GM12873 (cell line): ENCODE data around the gene CCL27.

Experiments
- TF ChIP-seq, protein P1 (sequence below): IDR thresholded peaks from 2 replicates; pipeline ENCODE4 v1.5.1; 2012; ENCODE audit warnings: low read depth, mild to moderate bottlenecking, moderate library complexity, low read length, control low read depth; ENCODE audit not compliant: insufficient read depth; ENCODE audit errors: missing control alignments

The CCL27 gene

DNA sequence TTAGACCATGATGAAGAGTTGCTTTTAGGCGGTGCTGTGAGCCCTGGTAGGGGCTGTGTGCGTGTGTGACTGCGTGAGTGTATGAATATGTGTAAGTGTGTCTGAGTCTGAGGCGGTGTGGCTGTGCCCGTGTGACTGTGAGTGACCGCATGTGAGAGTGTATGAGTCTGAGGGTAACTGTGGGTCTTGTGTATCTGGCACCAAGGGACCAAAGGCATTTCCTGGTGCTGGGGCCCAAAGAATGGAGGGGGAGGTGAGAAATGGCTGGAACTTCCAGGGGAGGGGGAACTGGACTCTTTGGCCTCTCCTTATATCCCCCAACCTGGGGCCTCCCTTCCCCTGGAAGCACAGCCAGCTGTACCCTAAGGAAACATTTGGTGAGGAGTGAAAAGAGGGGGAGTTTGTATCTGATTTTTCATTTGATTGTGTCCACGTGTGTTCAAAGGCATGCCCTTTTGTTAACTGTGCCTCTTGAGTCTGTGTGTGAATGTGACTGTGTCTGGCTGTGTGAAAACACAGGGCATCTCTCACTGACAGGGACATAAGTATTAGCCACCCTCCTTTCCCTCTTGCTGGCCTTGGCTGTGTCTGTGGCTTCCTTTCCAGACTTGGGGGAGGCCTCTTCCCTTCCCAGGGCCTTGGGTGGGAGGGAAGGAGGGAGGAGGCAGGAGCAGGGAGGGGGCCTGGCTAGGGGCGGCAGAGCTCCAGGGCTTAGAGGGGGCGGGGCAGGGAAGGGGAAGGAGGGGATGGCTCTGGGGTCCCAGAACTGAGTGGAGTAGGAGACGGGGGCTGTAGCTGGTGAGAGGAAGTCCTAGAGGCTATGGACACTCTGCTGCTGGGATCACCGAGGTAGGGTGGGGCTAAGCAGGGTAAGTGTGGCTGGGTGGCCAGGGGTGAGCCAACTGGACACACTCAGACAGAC lies 9.0 kb downstream of the CCL27 start:
- TF ChIP-seq, protein P1, sequence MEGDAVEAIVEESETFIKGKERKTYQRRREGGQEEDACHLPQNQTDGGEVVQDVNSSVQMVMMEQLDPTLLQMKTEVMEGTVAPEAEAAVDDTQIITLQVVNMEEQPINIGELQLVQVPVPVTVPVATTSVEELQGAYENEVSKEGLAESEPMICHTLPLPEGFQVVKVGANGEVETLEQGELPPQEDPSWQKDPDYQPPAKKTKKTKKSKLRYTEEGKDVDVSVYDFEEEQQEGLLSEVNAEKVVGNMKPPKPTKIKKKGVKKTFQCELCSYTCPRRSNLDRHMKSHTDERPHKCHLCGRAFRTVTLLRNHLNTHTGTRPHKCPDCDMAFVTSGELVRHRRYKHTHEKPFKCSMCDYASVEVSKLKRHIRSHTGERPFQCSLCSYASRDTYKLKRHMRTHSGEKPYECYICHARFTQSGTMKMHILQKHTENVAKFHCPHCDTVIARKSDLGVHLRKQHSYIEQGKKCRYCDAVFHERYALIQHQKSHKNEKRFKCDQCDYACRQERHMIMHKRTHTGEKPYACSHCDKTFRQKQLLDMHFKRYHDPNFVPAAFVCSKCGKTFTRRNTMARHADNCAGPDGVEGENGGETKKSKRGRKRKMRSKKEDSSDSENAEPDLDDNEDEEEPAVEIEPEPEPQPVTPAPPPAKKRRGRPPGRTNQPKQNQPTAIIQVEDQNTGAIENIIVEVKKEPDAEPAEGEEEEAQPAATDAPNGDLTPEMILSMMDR: no peak

DNA sequence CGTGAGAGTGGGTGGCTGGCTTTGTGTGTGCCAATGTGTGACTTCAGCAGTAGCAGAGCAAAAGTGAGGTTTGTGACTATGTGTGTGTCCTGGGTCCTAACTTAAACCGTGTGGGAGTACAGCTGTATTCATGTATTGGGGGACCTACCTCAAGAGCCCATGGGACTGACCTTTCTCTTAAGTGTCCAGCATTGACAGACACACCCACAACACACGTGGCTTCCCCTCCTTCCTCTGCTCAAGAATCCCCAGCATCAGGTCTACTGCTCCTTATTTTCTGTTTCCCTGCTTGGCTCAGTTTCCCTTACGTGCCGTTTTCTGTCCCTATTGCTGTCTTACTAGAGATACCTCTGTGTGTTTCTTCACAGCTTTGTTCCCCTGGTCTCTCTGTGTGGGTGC lies 9.9 kb downstream of the CCL27 start:
- TF ChIP-seq, protein P1: no peak

DNA sequence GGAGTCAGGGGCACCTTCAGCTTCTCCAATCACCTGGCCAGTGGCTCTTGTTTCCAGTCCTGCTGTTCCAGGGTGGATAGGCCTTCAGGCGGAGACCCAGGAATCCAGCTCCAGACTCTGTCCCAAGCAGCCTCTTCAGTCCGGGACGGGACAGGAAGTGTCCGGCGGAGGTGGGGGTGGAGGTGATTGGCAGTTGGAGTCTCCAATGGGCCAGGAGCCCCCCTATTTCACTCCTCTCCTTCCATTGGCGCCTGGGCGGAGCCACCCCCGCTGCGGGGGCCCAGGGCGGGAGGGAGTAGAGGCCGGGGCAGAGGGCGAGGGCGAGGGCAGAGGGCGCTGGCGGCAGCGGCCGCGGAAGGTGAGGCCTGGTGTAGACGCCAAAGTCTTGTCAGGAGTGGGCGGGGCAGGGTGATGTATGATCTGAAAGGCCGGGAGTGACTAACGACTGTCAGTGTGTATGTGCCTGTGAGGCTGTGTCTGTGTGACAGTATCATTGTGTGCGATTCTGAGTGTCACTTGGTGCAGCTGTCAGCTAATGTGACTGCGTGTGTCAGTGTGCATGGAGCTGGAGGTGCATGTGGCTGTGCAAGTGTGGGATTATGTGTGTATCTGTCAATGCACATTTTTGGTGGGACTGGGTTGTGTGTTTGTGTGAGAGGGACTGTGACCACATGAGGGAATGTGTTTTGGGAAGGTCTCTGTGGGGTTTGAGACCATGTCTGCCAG lies 10.4 kb downstream of the CCL27 start, which contains the start of gene IL11RA:
Gene IL11RA, plus strand, starts transcription at position 310 of the 726 bp plus-strand sequence. CDS start 3,033 bp downstream, outside the sequence.
- TF ChIP-seq, protein P1: no peak

DNA sequence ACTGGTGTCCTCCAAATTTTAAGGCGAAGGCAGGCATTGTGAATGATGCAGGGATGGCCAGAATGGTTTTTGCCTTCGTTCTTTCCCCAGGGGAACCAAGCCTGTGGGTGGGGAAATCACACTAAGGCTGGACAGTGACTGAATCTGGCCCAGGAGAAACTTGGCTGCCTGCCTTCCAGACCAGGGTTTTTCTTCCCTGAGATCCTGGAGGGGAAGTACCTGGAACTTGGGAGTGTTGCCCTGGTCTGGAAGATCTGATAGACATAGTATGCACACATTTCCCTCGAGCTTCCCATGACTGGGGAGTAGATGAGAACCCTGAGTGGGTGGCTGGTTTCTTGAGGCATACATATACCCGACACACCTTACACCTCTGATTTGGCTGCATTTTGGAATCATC lies 11.1 kb downstream of the CCL27 start:
- TF ChIP-seq, protein P1: no peak

DNA sequence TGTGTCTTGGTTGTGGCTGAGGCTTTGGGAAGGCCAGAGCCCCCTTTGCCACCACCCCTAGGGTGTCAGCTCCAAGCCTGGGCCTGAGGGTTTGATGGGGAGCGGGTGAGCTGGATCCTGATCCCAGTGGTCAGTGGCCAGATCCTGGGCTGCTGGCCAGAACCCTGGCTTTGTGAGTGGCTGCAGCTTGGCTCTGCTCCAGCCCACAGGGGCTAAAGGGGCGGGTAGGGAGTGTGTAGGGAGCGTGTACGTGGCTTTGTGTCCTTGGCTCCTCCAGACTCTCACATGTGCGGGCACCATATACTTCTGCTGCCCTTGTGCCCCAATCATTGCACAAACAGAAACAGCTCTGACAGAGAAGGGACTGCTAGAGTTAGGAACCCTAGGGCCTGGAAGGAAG lies 11.6 kb downstream of the CCL27 start:
- TF ChIP-seq, protein P1: no peak

DNA sequence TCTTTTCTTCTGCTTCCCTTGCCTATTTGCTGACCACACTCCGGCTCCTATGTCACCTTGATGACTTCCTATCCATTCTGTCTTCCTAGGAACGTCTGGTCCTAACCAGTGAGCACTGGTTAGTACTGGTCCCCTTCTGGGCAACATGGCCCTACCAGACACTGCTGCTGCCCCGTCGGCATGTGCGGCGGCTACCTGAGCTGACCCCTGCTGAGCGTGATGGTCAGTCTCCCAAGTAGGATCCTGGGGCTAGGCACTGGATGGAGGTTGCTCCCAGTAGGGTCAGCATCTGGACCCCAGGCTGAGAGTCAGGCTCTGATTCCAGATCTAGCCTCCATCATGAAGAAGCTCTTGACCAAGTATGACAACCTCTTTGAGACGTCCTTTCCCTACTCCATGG lies 13.8 kb downstream of the CCL27 start:
- TF ChIP-seq, protein P1: no peak

DNA sequence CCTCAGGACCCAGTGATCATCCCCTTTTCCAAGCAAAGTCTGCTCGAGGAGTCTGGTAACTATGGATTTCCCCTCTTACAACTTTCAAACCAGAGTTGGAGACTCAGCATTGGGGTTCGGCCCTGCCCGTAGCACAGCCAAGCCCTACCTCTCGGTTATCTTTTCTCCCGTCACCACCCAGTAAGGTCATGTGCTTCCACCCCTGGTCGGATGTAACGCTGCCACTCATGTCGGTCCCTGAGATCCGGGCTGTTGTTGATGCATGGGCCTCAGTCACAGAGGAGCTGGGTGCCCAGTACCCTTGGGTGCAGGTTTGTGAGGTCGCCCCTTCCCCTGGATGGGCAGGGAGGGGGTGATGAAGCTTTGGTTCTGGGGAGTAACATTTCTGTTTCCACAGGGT lies 14.8 kb downstream of the CCL27 start:
- TF ChIP-seq, protein P1: no peak
